Esophagus muscularis mucosa (tissue), 4 donors: Measurements from ENCODE around the gene TRMT10A.

Experiments used
- CTCF ChIP-seq, 3 experiments: fragments of 200-600 bp in 2 of 3; fragments of 450-650 bp in 1 of 3; sonication (generic) in 2 of 3; IDR thresholded peaks; one replicate each; pipeline ENCODE4 v1.5.1; 2017 to 2019; ENCODE audit warnings: antibody characterized with exemption in 3 of 3, mild to moderate bottlenecking in 2 of 3, moderate library complexity in 1 of 3
- EP300 ChIP-seq: sonication (generic); formaldehyde crosslinking; IDR thresholded peaks from one replicate; pipeline ENCODE4 v1.6.1; 2017; ENCODE audit warnings: antibody characterized with exemption
- POLR2A ChIP-seq: fragments of 450-650 bp; IDR thresholded peaks from one replicate; pipeline ENCODE4 v1.6.1; 2017; ENCODE audit warnings: antibody characterized with exemption, moderate library complexity, mild to moderate bottlenecking, low read depth
- POLR2AphosphoS5 ChIP-seq, 2 donors: sonication (generic); formaldehyde crosslinking; IDR thresholded peaks; one replicate each; pipeline ENCODE4 v1.6.1; 2017; ENCODE audit warnings: antibody characterized with exemption in 2 of 2

- no peak for TF ChIP-seq POLR2AphosphoS5 (IDR thresholded peaks at IDR 0.05)
- TF ChIP-seq CTCF (IDR thresholded peaks at IDR 0.05): no peak
- no peak for TF ChIP-seq POLR2A
- no peak for TF ChIP-seq EP300
Measured at GRCh38 chr4:99529228-99529627, 34.6 kb downstream of the TRMT10A start.
